ENCODE data around the gene AAK1. TPM values are rescaled to one million over a fixed set of nuclear protein-coding genes. Genes with fewer than 3 reads are reported as not detected.

AAK1 gene
- total RNA-seq, 1 donor from 2014 or later: 48.6 TPM

DNA sequence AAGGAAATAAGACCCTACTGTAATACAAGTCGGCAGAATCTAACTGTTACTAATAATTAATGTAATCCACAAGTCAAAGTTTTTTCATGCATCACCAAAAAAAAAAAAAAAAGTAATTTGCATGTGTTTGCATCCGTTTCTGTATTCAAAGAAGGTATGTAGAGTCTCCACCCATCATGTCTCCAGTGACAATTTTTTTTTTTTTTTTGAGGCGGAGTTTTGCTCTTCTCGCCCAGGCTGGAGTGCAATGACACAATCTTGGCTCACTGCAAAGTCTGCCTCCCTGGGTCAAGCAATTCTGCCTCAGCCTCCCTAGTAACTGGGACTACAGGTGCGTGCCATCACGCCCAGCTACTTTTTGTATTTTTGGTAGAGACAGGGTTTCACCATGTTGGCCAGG lies 182.1 kb downstream of the AAK1 start:
- Histone ChIP-seq H3K9me3 (no peaks in the 10 kb centered on the region), H3K4me1 (no peaks in the 10 kb centered on the region), H3K27ac (no peak overlapping the region), H3K27me3 (no peaks in the 10 kb centered on the region), H3K36me3 (peaks cover 0 to 11% of the 10 kb centered on the region in 2 donors), H3K4me3 (no peak overlapping the region)
- DNase-seq (ENCODE audit: extremely low spot score in 2 of 2): no peak
- intact Hi-C loops (cut with DNase I): no loop called here
- TF ChIP-seq POLR2AphosphoS5 (IDR thresholded peaks at IDR 0.05; ENCODE audit: insufficient read depth in 1 of 2, low read depth in 1 of 2): no peak
- TF ChIP-seq, protein P1, sequence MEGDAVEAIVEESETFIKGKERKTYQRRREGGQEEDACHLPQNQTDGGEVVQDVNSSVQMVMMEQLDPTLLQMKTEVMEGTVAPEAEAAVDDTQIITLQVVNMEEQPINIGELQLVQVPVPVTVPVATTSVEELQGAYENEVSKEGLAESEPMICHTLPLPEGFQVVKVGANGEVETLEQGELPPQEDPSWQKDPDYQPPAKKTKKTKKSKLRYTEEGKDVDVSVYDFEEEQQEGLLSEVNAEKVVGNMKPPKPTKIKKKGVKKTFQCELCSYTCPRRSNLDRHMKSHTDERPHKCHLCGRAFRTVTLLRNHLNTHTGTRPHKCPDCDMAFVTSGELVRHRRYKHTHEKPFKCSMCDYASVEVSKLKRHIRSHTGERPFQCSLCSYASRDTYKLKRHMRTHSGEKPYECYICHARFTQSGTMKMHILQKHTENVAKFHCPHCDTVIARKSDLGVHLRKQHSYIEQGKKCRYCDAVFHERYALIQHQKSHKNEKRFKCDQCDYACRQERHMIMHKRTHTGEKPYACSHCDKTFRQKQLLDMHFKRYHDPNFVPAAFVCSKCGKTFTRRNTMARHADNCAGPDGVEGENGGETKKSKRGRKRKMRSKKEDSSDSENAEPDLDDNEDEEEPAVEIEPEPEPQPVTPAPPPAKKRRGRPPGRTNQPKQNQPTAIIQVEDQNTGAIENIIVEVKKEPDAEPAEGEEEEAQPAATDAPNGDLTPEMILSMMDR (IDR thresholded peaks at IDR 0.05): no peak
- TF ChIP-seq POLR2A (IDR thresholded peaks at IDR 0.05): no peak

DNA sequence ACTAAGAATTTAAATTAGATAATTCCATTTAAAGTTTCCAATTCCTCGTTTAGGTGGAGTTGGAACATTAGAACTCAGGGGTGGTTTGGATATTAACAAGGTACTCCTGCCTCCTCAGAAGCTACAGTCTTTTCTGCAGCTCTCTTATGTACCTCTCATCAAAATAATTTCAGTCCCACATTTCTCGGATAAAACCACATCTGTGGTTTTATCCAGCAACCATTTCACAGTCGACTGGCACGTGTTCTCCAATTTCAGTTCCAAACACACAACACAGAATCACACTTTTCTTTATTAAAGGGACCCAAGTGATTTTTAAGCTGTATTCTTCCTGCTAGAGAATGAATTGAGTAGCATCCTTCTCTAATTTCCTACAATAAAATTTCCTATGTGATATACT lies 183.6 kb downstream of the AAK1 start:
- TF ChIP-seq POLR2A (IDR thresholded peaks at IDR 0.05) (no peak), POLR2AphosphoS5 (IDR thresholded peaks at IDR 0.05; ENCODE audit: insufficient read depth in 1 of 2, low read depth in 1 of 2) (no peak)
- TF ChIP-seq, protein P1 (IDR thresholded peaks at IDR 0.05): no peak
- H3K9me3 ChIP-seq: no peaks in the 10 kb centered on the region
- intact Hi-C loops (cut with DNase I): no loop called here
- DNase-seq (ENCODE audit: extremely low spot score in 2 of 2): no peak
- H3K4me3 ChIP-seq: no peak overlapping the region
- no peaks in the 10 kb centered on the region for H3K27me3 ChIP-seq
- no peak overlapping the region for H3K27ac ChIP-seq
- H3K36me3 ChIP-seq: no peaks in the 10 kb centered on the region
- no peaks in the 10 kb centered on the region for H3K4me1 ChIP-seq

DNA sequence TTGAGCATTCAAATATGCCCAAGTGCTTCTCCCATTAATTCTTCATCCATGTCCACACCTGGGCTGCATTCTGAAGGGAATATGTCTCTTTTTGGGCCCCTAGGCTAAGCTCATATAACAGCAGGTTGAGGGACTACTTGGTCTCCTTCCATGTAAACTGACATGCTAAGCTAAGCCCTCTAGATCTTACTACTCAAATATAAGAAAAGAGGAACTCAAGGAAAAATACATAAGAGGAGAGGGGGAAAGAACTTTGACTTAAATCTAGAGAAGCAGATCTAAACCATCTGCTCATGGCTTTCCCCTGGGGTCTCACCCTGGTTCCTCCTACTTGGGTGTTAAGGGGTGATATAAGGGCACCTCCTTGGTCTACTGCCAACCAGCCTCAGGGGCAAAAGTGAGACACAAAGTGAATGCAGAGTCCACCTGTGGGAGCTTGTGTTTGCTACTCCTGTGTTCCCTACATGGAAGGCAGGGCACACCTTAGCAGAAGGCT lies 186.5 kb downstream of the AAK1 start:
- intact Hi-C loops (cut with DNase I): no loop called here
- Histone ChIP-seq H3K27ac (no peak overlapping the region), H3K36me3 (no peaks in the 10 kb centered on the region), H3K4me3 (no peak overlapping the region), H3K27me3 (no peaks in the 10 kb centered on the region), H3K9me3 (no peaks in the 10 kb centered on the region), H3K4me1 (no peaks in the 10 kb centered on the region)
- no peak for DNase-seq (ENCODE audit: extremely low spot score in 2 of 2)
- TF ChIP-seq, protein P1 (IDR thresholded peaks at IDR 0.05): no peak
- no peak for TF ChIP-seq POLR2A (IDR thresholded peaks at IDR 0.05)
- TF ChIP-seq POLR2AphosphoS5 (IDR thresholded peaks at IDR 0.05; ENCODE audit: insufficient read depth in 1 of 2, low read depth in 1 of 2): no peak

DNA sequence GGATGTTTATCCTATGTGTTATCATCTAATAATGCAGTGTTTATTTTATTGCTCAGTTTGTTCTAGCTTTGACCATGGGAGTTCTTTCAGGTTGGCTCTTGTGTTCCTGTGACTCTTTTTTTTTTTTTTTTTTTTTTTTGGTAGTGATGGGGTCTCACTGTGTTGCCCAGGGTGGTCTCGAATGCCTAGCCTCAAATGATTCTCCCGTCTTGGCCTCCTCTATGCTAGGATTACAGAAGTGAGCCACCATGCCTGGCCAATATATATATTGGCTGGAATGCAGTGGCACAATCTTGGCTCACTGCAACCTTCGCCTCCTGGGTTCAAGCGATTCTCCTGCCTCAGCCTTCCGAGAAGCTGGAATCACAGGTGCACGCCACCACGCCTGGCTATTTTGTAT lies 187.4 kb downstream of the AAK1 start:
- no peak for DNase-seq (ENCODE audit: extremely low spot score in 2 of 2)
- intact Hi-C loops (cut with DNase I): no loop called here
- Histone ChIP-seq H3K27me3 (no peaks in the 10 kb centered on the region), H3K9me3 (no peaks in the 10 kb centered on the region), H3K27ac (no peak overlapping the region), H3K36me3 (no peaks in the 10 kb centered on the region), H3K4me3 (no peak overlapping the region), H3K4me1 (no peaks in the 10 kb centered on the region)
- TF ChIP-seq, protein P1 (IDR thresholded peaks at IDR 0.05): no peak
- TF ChIP-seq POLR2AphosphoS5 (IDR thresholded peaks at IDR 0.05; ENCODE audit: insufficient read depth in 1 of 2, low read depth in 1 of 2) (no peak), POLR2A (IDR thresholded peaks at IDR 0.05) (no peak)

DNA sequence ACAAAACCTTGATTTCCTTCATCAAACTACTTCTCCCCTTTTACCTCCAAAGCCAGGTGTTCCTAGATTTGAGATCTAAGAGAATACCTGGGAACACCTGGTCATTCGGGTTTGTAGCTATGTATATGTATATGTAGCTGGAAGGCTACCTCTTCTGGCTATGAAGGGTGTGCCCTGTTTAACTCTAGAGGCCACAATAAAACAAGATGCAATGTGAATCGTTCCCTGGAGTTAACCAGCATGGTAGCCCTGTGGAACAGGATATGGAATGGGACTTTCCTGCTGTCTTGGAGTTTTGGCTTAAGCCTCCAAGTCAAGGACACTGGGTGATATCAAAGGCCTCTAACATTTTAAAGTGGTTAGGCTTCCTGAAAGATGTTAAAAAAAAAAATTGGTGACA lies 188.6 kb downstream of the AAK1 start:
- intact Hi-C loops (cut with DNase I): no loop called here
- Histone ChIP-seq H3K27ac (no peak overlapping the region), H3K9me3 (no peaks in the 10 kb centered on the region), H3K27me3 (no peaks in the 10 kb centered on the region), H3K4me1 (no peaks in the 10 kb centered on the region), H3K4me3 (no peak overlapping the region), H3K36me3 (no peaks in the 10 kb centered on the region)
- TF ChIP-seq POLR2A (IDR thresholded peaks at IDR 0.05): no peak
- TF ChIP-seq POLR2AphosphoS5 (IDR thresholded peaks at IDR 0.05; ENCODE audit: insufficient read depth in 1 of 2, low read depth in 1 of 2): no peak
- TF ChIP-seq, protein P1 (IDR thresholded peaks at IDR 0.05): no peak
- no peak for DNase-seq (ENCODE audit: extremely low spot score in 2 of 2)
